Psoas muscle (tissue), 8 donors: Measurements from ENCODE around the gene TNPO1. TPM values are rescaled to one million over a fixed set of nuclear protein-coding genes. Genes with fewer than 3 reads are reported as not detected.

Experiments used
- ATAC-seq, 4 donors: fragments of 200-7000 bp; cut with Tn5 transposase; one replicate each; pipeline ENCODE4 v1.9.1; 2020; ENCODE audit warnings: moderate library complexity in 3 of 4, mild to moderate bottlenecking in 2 of 4
- DNase-seq, 2 donors: peaks; one replicate each; pipeline ENCODE4 v3.0.0-alpha.2; 2020
- H3K27ac ChIP-seq: fragments of 200-600 bp; one replicate; pipeline ENCODE4 v1.8.0; 2022
- H3K27me3 ChIP-seq, 3 donors: fragments of 200-600 bp in 1 of 3; one replicate each; pipeline versions ENCODE4 v1.6.1 to v1.8.0; 2013 to 2022; ENCODE audit warnings: low read length in 2 of 3, mild to moderate bottlenecking in 2 of 3, moderate library complexity in 1 of 3; ENCODE audit not compliant: insufficient read depth in 3 of 3
- H3K36me3 ChIP-seq, 2 donors: fragments of 200-600 bp in 1 of 2; one replicate each; pipeline versions ENCODE4 v1.6.1 to v1.8.0; 2013 to 2022; ENCODE audit warnings: low read depth in 1 of 2, mild to moderate bottlenecking in 1 of 2, moderate library complexity in 1 of 2; ENCODE audit not compliant: insufficient read depth in 1 of 2
- H3K4me1 ChIP-seq: fragments of 200-600 bp; one replicate; pipeline ENCODE4 v1.8.0; 2022
- H3K4me3 ChIP-seq: fragments of 200-600 bp; one replicate; pipeline ENCODE4 v1.8.0; 2022; ENCODE audit warnings: mild to moderate bottlenecking
- H3K9me3 ChIP-seq: fragments of 200-600 bp; one replicate; pipeline ENCODE4 v1.8.0; 2022
- WGBS, 3 donors: extraction: QIAGEN DNeasy Blood & Tissue Kit; methylation state at CpG; one replicate each; pipeline versions ENCODE4 v1.1.6 to v1.1.7; 2013; 5-methylcytosine and 5-hydroxymethylcytosine counted together
- intact Hi-C, 2 donors: fragments of 100-400 bp; cut with DNase I; formaldehyde crosslinking; loops; one replicate each; pipeline versions ENCODE4 v1.11.0 to v1.14.2; 2022
- polyA plus RNA-seq, 3 donors: library from polyadenylated mRNA; stranded (reverse); fragments of 200-250 nt; gene quantifications; one replicate each; pipeline ENCODE4 v1.2.3, GENCODE V29; 2013
- total RNA-seq, 4 donors: library from RNA; stranded (reverse); fragmentation: NEBNext Ultra II Directional in 2 of 4; extraction: Animal tissue kit (Norgen Biotek cat#: 25700) in 2 of 4; gene quantifications; one replicate each; pipeline versions ENCODE4 v1.2.1 to v1.2.4, GENCODE V29; 2021 to 2023
- TF ChIP-seq, protein P1 (sequence below): fragments of 200-600 bp; IDR thresholded peaks from one replicate; pipeline ENCODE4 v1.8.0; 2022; ENCODE audit warnings: antibody characterized with exemption
- donor health status: healthy with polysubstance abuse.
- donor health status: DM: no; HTN: no; CAD: no; lungs with moderate emphysema.
- donor health status: Bipolar disorder and iron deficiency.
- donor health status: healthy.
- donor health status: DM: yes; HTN: yes; CAD: no.
- donor health status: DM: no; HTN: no; CAD: no.
- donor health status: DM: no; HTN: no; CAD: no.
- donor health status: DM: yes; HTN: yes; CAD: no.

Gene TNPO1
- total and polyA plus RNA-seq, 7 donors = 15.0 to 115 (median 75.0) TPM

DNA sequence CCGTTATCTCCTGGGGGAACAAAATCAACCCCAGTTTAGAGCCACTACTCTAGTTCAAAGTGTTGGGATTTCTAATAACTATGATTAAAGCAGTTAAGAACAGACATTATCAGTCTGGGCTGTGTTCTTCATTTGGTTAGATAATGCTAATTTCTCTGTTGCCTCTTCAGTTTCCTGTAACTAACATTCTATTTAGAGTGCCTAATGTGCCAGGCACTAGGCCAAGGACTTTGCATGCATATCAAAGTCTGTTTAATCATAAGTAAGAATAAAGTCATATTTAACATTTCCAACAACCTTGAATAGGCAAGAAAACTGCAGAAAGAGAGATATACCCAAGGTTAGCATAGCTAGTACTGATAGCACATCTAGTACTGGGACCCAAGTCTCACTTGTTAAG is 68.4 kb downstream of the TNPO1 start:
- intact Hi-C loops = no loop called here
- ATAC-seq = no peak
- Histone ChIP-seq H3K36me3 (peaks cover 18 to 100% of the 10 kb centered on the region in 2 donors), H3K9me3 (no peaks in the 10 kb centered on the region), H3K27me3 (no peaks in the 10 kb centered on the region), H3K27ac (no peak overlapping the region), H3K4me3 (no peak overlapping the region), H3K4me1 (no peaks in the 10 kb centered on the region)
- TF ChIP-seq, protein P1, sequence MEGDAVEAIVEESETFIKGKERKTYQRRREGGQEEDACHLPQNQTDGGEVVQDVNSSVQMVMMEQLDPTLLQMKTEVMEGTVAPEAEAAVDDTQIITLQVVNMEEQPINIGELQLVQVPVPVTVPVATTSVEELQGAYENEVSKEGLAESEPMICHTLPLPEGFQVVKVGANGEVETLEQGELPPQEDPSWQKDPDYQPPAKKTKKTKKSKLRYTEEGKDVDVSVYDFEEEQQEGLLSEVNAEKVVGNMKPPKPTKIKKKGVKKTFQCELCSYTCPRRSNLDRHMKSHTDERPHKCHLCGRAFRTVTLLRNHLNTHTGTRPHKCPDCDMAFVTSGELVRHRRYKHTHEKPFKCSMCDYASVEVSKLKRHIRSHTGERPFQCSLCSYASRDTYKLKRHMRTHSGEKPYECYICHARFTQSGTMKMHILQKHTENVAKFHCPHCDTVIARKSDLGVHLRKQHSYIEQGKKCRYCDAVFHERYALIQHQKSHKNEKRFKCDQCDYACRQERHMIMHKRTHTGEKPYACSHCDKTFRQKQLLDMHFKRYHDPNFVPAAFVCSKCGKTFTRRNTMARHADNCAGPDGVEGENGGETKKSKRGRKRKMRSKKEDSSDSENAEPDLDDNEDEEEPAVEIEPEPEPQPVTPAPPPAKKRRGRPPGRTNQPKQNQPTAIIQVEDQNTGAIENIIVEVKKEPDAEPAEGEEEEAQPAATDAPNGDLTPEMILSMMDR = no peak
- DNase-seq = no peak
- 54 to 89% (median 55%) methylated on average over 1 of the region's 1 CpG for WGBS, 3 donors

DNA sequence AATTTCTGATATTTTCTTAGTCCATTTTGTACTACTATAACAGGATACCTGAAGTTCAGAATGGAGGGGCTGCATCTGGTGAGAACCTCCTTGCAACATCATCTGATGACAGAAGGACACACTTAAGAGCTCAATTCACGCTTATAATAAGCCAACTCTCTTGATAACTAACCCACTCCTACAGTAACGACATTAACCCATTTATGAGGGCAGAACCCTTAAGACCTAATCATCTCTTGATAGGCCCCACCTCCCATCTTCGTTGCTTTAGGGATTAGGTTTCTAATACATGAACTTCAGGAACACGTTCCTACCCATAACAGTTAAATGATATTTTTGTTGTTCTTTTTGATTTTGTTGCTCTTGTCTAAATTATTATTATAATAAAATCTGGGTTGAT is 69.4 kb downstream of the TNPO1 start:
- ATAC-seq = no peak
- Histone ChIP-seq H3K27ac (no peak overlapping the region), H3K9me3 (no peaks in the 10 kb centered on the region), H3K36me3 (peaks cover 16 to 100% of the 10 kb centered on the region in 2 donors), H3K4me3 (no peak overlapping the region), H3K27me3 (no peaks in the 10 kb centered on the region), H3K4me1 (no peaks in the 10 kb centered on the region)
- 85 to 94% (median 91%) methylated on average over 4 of the region's 4 CpGs for WGBS, 3 donors
- DNase-seq = no peak
- TF ChIP-seq, protein P1 = no peak
- intact Hi-C loops = no loop called here

DNA sequence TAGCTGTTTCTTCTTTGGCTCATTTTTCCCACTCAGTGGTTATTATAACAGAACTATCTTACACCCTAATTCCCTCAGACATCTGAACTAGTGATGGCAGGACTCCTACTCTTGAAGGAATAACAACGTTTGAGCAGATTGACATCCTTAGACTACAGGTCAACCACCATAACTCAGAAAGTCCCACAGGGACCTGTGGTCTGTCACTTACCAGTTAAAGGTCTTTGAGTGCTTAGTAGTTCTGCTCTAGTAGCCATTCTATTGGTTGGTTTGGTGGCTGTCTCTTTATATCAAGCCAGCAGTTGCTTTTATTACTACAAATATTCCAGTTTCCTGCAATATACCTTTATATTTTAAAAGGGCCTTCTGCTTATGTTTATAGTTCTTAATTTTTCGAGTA is 72.1 kb downstream of the TNPO1 start:
- H3K27ac ChIP-seq = no peak overlapping the region
- DNase-seq (no peak), ATAC-seq (no peak)
- TF ChIP-seq, protein P1 = no peak
- intact Hi-C loops = no loop called here
- WGBS, 3 donors = 58 to 64% (median 63%) methylated on average over 2 of the region's 2 CpGs
- no peaks in the 10 kb centered on the region for H3K4me1 ChIP-seq
- H3K4me3 ChIP-seq = no peak overlapping the region
- no peaks in the 10 kb centered on the region for H3K27me3 ChIP-seq
- peaks cover 13 to 100% of the 10 kb centered on the region in 2 donors for H3K36me3 ChIP-seq
- H3K9me3 ChIP-seq = no peaks in the 10 kb centered on the region

DNA sequence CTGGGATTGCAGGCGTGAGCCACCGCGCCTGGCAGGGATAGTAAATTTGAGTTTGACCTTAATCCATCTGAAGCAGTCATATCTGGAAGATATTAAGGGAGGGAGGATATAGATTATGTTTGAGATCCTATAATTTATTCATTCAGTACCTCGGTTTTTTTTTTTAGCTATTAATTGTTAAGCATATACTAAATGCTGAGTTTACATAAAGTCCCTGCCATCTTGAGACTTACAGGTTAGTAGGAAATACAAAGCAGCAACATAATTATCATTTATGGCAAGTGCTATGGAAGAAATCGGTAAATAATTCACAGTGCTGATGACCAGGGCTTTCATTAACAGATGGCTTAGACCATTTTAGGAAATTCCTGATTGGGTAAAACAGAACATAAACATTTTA is 72.9 kb downstream of the TNPO1 start:
- ATAC-seq = no peak
- no peaks in the 10 kb centered on the region for H3K4me1 ChIP-seq
- peaks cover 9 to 100% of the 10 kb centered on the region in 2 donors for H3K36me3 ChIP-seq
- WGBS, 3 donors = 96 to 98% (median 97%) methylated on average over 5 of the region's 5 CpGs
- intact Hi-C loops = no loop called here
- no peaks in the 10 kb centered on the region for H3K9me3 ChIP-seq
- H3K27ac ChIP-seq = no peak overlapping the region
- H3K4me3 ChIP-seq = no peak overlapping the region
- H3K27me3 ChIP-seq = no peaks in the 10 kb centered on the region
- TF ChIP-seq, protein P1 = no peak
- no peak for DNase-seq

DNA sequence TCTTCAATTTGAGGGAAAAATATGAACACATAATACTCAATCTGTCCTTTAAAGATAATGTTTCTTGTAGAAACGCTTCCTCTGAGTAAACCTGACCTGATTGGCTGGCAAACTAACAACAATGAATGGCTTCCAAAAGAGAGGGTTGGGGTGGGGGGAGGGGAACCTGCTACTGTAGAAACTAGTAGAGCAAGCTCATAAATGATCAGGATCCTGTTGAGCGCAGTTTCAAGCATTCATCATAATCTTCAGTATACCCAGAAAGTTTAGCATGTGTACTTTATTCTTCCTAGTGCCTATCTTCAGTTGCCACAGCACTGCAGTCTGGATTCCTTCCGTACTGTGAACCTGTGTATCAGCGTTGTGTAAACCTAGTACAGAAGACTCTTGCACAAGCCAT is 76.4 kb downstream of the TNPO1 start:
- TF ChIP-seq, protein P1 = no peak

More for the DNA sequence above, 76.4 kb downstream of the TNPO1 start:
- H3K27me3 ChIP-seq = no peaks in the 10 kb centered on the region
- intact Hi-C loops = no loop called here
- H3K4me1 ChIP-seq = no peaks in the 10 kb centered on the region
- no peak overlapping the region for H3K4me3 ChIP-seq
- H3K9me3 ChIP-seq = no peaks in the 10 kb centered on the region
- ATAC-seq (no peak), DNase-seq (no peak)
- peaks cover 5 to 100% of the 10 kb centered on the region in 2 donors for H3K36me3 ChIP-seq
- 76 to 84% (median 76%) methylated on average over 4 of the region's 4 CpGs for WGBS, 3 donors
- no peak overlapping the region for H3K27ac ChIP-seq
